Spleen (tissue), 7 donors: ENCODE results near the gene AKT3.

Experiments
- CTCF ChIP-seq, 11 experiments: fragments of 200-600 bp in 7 of 11; fragments of 450-650 bp in 4 of 11; sonication (generic) in 4 of 11; IDR thresholded peaks in 8 of 11; conservative IDR thresholded peaks in 3 of 11; 1 replicate in 7 of 11; 2 replicates in 4 of 11; pipeline versions ENCODE4 v1.4.0 to v1.8.0; 2016 to 2021; ENCODE audit warnings: antibody characterized with exemption in 11 of 11, inconsistent platforms in 4 of 11, mild to moderate bottlenecking in 1 of 11
- POLR2AphosphoS5 ChIP-seq, 3 donors: sonication (generic); formaldehyde crosslinking; IDR thresholded peaks; one replicate each; pipeline ENCODE4 v1.5.1; 2017; ENCODE audit warnings: antibody characterized with exemption in 3 of 3
- donor health status: DM: no; HTN: no; CAD: no; lungs with moderate emphysema.
- donor health status: DM: no; HTN: no; CAD: no.
- donor health status: DM: no; HTN: no; CAD: no.

- TF ChIP-seq POLR2AphosphoS5 (IDR thresholded peaks at IDR 0.05) (no peak), CTCF (IDR thresholded peaks at IDR 0.05 in 8 of 11, conservative IDR thresholded peaks at IDR 0.05 in 3 of 11) (no peak)
Observed at GRCh38 chr1:243470502-243470901, 379.5 kb downstream of the AKT3 start.
